ENCODE data around the gene BPIFA1.

Gene BPIFA1

DNA sequence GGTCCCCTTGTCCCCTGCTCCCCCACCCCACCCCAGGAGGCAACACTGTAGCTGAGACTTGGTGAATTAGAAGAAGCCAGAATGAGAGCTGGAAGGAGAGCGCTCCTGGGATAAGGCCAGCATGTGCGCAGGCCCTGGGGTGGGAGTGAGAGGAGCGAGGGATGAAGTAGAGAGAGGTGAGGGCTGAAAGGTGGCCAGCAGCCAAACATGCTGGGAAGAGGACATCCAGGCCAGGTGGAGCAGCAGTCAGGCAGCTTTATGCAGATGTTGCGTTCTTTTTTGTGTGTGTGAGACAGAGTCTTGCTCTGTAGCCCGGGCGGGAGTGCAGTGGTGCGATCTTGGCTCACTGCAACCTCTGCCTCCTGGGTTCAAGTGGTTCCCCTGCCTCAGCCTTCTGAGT, 45.0 kb downstream of the BPIFA1 start:
- H2AFZ ChIP-seq, result peak overlapping the region; percentile 64
- TF ChIP-seq, protein P1, sequence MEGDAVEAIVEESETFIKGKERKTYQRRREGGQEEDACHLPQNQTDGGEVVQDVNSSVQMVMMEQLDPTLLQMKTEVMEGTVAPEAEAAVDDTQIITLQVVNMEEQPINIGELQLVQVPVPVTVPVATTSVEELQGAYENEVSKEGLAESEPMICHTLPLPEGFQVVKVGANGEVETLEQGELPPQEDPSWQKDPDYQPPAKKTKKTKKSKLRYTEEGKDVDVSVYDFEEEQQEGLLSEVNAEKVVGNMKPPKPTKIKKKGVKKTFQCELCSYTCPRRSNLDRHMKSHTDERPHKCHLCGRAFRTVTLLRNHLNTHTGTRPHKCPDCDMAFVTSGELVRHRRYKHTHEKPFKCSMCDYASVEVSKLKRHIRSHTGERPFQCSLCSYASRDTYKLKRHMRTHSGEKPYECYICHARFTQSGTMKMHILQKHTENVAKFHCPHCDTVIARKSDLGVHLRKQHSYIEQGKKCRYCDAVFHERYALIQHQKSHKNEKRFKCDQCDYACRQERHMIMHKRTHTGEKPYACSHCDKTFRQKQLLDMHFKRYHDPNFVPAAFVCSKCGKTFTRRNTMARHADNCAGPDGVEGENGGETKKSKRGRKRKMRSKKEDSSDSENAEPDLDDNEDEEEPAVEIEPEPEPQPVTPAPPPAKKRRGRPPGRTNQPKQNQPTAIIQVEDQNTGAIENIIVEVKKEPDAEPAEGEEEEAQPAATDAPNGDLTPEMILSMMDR (IDR thresholded peaks at IDR 0.05), result no peak
- H3K36me3 ChIP-seq (ENCODE audit: control insufficient read depth, insufficient read depth, low read length), result no peaks in the 10 kb centered on the region
- H3K9ac ChIP-seq, result no peak overlapping the region
- no peak overlapping the region for H3K27ac ChIP-seq
- H3K9me3 ChIP-seq (ENCODE audit: control insufficient read depth, low read length), result no peaks in the 10 kb centered on the region
- H3K4me2 ChIP-seq (ENCODE audit: low read length), result no peak overlapping the region
- H3K4me3 ChIP-seq (ENCODE audit: low read depth, low read length), result no peak overlapping the region
- H3K27me3 ChIP-seq (ENCODE audit: control insufficient read depth, insufficient read depth, low read length), result no peaks in the 10 kb centered on the region
- H3K79me2 ChIP-seq, result no peaks in the 10 kb centered on the region
- peaks cover 44% of the 10 kb centered on the region for H3K4me1 ChIP-seq

DNA sequence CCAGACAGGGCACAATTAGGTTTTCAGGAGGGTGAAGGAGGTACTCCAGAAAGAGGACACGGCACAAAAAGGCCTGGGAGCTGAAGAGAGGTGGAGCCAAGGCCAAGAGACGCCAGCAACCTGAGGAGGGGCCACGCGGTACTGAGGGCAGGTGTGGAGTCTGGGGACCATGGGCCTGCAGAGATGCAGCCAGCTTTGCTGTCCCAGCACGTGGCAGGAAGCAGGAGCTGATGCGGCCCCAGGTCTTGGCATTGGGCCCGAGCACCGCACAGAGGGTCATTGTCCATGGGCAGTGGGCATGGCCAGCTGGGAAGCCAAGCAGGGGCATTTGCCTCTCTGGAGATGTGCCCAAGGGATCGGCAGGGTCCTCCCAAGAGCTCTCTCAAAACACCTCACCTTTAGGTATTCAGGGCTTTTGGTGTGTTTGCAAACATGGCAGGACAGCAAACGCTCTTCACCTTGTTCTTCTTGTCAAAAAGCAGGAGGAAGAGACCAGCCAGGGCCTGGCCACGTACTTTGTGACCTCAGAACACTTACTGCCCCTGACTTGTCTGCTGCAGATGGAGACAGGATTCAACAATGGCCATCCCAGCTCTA, 45.9 kb downstream of the BPIFA1 start:
- H3K9me3 ChIP-seq (ENCODE audit: control insufficient read depth, low read length), result no peaks in the 10 kb centered on the region
- H3K36me3 ChIP-seq (ENCODE audit: control insufficient read depth, insufficient read depth, low read length), result no peaks in the 10 kb centered on the region
- H3K4me3 ChIP-seq (ENCODE audit: low read depth, low read length), result no peak overlapping the region
- no peak overlapping the region for H3K4me2 ChIP-seq (ENCODE audit: low read length)
- H3K79me2 ChIP-seq, result no peaks in the 10 kb centered on the region
- H3K4me1 ChIP-seq, result peaks cover 35% of the 10 kb centered on the region
- H3K27me3 ChIP-seq (ENCODE audit: control insufficient read depth, insufficient read depth, low read length), result no peaks in the 10 kb centered on the region
- TF ChIP-seq, protein P1 (IDR thresholded peaks at IDR 0.05), result no peak
- no peak overlapping the region for H3K27ac ChIP-seq
- H2AFZ ChIP-seq, result no peak overlapping the region
- no peak overlapping the region for H3K9ac ChIP-seq

- Histone ChIP-seq H3K9me3 (ENCODE audit: control insufficient read depth, low read length) (no peaks in the 10 kb centered on the region), H3K4me3 (ENCODE audit: low read depth, low read length) (no peak overlapping the region), H3K4me1 (peaks cover 34% of the 10 kb centered on the region), H3K27ac (no peak overlapping the region), H3K4me2 (ENCODE audit: low read length) (no peak overlapping the region), H3K79me2 (no peaks in the 10 kb centered on the region), H3K9ac (no peak overlapping the region), H3K27me3 (ENCODE audit: control insufficient read depth, insufficient read depth, low read length) (no peaks in the 10 kb centered on the region), H3K36me3 (ENCODE audit: control insufficient read depth, insufficient read depth, low read length) (no peaks in the 10 kb centered on the region), H2AFZ (no peak overlapping the region)
- TF ChIP-seq, protein P1 (IDR thresholded peaks at IDR 0.05), result no peak
These were observed 46.6 kb downstream of the BPIFA1 start for GRCh38 chr20:33282196-33282934.

- H3K9me3 ChIP-seq (ENCODE audit: control insufficient read depth, low read length), result no peaks in the 10 kb centered on the region
- no peak within 1 kb of the TSS for H3K27ac ChIP-seq
- no peak within 1 kb of the TSS for H3K9ac ChIP-seq
- H3K4me3 ChIP-seq (ENCODE audit: low read depth, low read length), result no peak within 1 kb of the TSS
- no peaks in the 10 kb centered on the region for H3K27me3 ChIP-seq (ENCODE audit: control insufficient read depth, insufficient read depth, low read length)
- peaks cover 26% of the 10 kb centered on the region for H3K4me1 ChIP-seq
- no peaks in the 10 kb centered on the region for H3K36me3 ChIP-seq (ENCODE audit: control insufficient read depth, insufficient read depth, low read length)
- H2AFZ ChIP-seq, result no peak within 1 kb of the TSS
- no peak within 1 kb of the TSS for H3K4me2 ChIP-seq (ENCODE audit: low read length)
- no peaks in the 10 kb centered on the region for H3K79me2 ChIP-seq
- TF ChIP-seq, protein P1 (IDR thresholded peaks at IDR 0.05), result no peak
These were observed 47.3 kb downstream of the BPIFA1 start, which contains the start of gene BPIFB1 for GRCh38 chr20:33282991-33283555. BPIFB1 (plus strand) TSS chr20:33283214; CDS start chr20:33286074, 2,860 bp downstream.
